GM12892 (cell line): ENCODE measurements around the gene ABL1.

Experiments used
- DNase-seq: peaks from one replicate; pipeline ENCODE4 v3.0.0; 2011; ENCODE audit not compliant: insufficient read length
- FAIRE-seq: peaks from 2 replicates; lab custom pipeline; 2011; peaks lifted over from hg19 to GRCh38; lab: Jason Lieb, UNC
- POLR2A ChIP-seq: IDR thresholded peaks from 2 replicates; pipeline ENCODE4 v1.6.1; 2011; ENCODE audit warnings: low read depth, low read length, control low read depth
- POLR2AphosphoS5 ChIP-seq: IDR thresholded peaks from 2 replicates; pipeline ENCODE4 v1.6.1; 2011; ENCODE audit warnings: low read depth, low read length, control low read depth
- TAF1 ChIP-seq: IDR thresholded peaks from 2 replicates; pipeline ENCODE4 v1.6.1; 2011; ENCODE audit warnings: low read depth, mild to moderate bottlenecking, control low read depth, low read length, borderline replicate concordance

ABL1 gene

DNA sequence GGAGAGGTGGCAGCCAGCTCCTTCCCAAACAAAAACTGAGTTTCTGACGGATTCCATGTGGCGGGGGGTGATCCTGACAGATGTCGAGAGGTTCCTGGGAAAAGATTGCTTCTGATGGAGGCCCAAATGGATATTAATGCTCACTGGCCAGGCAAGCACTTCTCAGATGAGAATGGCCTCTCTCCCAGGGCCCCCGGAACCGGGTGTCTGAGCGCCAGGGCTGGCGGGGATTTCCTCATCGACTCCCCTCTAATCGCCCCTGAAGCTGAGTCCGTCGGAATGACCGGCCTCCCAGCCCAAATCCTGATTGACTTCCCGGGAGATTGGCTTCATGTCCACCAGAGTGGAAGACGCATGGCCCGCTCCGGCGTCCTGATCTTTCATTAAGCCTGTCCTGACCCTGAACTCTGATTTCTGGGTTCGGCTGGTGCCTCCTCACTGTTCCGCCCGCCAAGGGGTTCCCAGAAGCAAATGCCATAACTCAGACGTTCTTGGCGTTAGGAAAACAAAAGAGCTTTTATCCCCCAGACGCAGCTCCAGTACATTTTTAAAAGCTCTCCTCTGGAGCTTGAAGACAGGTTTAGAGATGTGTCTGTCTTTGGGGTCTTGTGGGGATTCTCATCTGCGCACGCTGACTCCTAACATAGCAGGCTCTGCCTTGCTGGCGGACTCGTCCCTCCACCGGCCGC lies 86.4 kb downstream of the ABL1 start:
- no peak for FAIRE-seq

DNA sequence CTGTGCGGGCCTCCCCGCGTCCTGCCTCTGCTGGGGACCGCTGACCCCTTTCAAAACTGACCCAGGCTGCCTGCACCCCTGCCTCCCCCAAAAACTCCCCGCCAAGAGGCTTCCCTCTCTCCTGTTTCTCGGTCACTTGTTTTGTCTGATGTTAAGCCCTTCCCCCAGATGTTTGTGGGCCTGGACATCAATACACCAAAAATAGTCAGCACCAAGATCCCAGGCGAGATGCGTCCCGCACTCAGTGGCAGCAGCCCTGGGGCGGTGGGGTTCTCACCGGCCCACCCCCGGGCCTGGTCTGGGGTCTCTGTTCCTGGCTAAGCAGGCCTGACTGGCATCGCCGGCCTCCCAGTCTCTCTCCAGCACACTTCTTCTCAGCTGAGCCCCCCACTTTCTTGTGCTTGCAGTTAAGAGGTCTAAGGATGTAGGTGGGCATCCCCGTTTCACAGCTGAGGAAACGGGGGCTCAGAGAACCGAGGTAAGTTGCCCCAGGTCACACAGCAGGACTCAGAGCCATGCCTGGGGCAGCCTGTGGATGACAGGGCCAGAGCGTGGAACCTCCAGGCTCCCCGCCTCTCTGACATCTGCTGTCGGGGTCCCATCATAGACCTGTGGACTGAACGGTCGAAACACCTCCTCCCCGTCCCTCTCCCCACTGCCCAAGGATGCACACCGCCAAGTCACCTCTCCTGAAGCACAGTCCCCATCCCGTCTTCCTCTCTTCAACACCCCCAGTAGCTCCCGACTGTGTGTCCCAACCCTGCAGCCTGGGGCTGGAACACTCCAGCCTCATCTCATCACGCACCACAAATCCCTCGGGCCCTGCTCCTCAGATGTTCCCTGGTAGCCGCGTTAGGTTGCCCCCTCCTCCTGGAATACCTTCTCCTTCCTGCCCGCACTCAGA lies 87.2 kb downstream of the ABL1 start:
- TF ChIP-seq POLR2AphosphoS5 (no peak), POLR2A (no peak), TAF1 (no peak)
- FAIRE-seq (no peak), DNase-seq (no peak)

More for the DNA sequence above, 86.4 kb downstream of the ABL1 start:
- DNase-seq = no peak
- TF ChIP-seq POLR2AphosphoS5 = no peak
- TF ChIP-seq POLR2A = no peak
- no peak for TF ChIP-seq TAF1

DNA sequence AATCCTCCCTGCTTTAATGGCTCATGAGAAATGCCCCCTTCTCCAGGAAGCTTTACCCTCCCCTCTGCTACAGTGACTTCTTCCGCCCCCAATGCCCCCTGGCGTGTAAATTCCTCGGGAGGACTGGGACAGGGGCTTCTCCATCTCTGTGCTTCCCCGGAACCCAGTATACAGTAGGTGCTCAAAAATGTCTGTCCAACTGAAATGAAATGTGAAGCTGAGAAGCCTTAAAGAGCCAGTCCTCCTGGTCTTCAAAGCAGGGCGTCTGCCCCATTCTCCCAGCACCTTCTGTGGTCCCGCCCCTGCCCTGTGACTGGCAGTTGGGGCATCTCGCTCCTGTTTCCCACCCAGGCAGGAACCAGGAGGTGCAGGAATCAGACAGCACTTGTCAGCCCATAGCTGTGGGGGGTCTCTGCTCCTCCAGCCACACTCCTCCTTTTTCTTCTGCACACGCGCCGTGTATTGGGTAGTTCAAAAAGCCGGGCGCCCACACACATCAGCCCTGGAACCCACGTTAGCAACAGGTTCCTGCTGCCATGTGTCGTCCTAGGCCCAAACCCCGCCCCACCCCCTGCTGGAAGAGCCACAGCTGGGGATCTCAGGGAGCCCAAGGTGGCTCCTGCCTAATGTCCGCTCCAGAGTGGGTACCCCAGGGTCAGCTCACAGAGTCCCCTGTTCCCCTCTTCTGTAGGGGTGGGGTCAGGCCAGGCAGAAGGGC lies 88.0 kb downstream of the ABL1 start:
- no peak for FAIRE-seq
- no peak for DNase-seq
- TF ChIP-seq POLR2A = no peak
- TF ChIP-seq TAF1 = no peak
- TF ChIP-seq POLR2AphosphoS5 = no peak

DNA sequence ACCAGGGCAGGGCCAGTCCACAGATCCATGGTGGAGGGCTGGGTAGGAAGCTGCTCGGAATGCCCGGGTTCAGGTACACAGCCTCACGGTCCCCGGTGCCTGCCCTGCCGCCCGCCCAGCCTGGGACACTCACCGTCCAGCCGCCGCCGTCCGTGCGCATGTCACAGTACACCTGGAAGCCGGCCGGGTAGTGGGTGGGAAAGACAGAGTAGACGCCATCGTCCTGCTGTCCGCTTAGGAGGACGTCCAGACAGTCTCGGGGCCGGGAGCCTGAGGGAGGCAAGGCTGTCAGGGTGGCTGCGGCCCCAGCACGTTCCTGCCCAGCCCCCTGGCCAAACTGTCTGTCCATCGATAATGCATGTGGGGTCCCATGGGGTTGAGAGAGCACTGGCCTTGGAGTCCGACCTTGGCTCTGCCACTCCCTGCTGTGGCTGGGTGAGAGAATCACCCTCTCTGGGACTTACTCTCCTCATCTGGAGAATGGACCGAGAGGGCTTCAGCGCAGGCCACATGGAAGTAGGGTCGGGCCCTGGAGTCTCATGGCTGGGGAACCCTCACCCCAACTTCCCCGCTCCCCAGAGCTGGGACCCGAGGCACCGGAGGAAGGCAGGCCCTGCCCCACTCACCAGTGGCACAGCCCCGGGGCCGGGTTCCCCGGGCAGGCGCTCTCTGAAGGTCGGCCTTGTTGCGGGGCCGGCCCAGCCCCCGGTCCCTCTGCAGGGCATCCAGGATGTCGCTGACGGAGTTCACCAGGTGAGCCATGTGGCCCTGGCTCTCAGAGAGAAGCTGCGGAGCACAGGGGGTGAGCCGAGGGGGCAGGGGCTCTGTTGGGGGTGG lies 88.8 kb downstream of the ABL1 start:
- TF ChIP-seq TAF1 (no peak), POLR2A (no peak), POLR2AphosphoS5 (no peak)
- no peak for DNase-seq
- no peak for FAIRE-seq

DNA sequence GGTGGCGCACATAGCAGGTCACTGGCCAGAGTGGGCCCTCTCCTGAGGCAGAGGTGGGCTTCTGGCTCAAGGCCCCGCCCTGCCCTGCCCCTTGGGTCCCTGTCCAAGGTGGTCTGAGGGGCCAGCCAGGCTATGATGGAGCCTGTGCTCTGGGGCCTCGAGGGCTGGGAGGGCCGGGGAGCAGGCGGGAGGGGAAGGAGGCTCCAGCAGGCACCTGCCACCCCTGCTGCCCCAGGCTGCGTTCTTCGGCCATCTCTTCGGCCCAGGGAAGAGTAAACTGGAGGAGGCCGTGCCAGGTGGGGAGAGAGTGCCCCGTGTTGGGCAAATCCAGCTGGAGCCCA lies 89.4 kb downstream of the ABL1 start:
- TF ChIP-seq TAF1 (no peak), POLR2AphosphoS5 (no peak), POLR2A (no peak)
- FAIRE-seq = no peak
- no peak for DNase-seq

DNA sequence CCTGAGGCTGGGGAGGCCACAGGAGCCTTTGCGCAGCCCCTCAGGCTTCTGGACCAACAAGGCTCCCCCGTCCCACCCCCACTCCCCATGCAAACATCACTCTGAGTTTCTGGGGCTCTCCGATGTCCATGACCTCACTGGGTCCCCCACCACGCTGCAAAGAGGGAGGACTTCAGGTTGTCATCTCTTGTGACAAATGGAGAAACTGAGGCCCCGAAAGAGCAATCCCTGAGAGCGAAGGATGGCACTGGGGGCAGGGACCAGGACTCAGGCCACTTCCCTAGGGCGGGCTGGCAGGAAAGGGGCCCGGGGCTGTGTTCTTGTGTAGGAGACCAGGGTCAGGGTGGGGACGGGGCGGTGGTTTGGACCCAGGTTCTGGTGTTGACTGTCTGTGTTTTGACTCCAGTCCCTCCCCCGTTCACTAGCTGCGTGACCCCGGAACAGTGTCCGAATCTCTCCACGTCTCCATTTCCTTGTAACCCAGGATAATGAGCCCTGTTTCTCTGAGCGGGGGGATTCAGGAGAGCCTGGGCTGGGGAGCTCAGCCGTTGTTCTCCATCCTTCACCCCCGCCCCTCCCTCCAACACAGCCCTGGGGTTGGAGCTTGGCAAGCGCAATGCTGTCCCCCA lies 90.1 kb downstream of the ABL1 start:
- no peak for TF ChIP-seq POLR2AphosphoS5
- no peak for TF ChIP-seq TAF1
- TF ChIP-seq POLR2A = no peak
- DNase-seq (no peak), FAIRE-seq (no peak)

DNA sequence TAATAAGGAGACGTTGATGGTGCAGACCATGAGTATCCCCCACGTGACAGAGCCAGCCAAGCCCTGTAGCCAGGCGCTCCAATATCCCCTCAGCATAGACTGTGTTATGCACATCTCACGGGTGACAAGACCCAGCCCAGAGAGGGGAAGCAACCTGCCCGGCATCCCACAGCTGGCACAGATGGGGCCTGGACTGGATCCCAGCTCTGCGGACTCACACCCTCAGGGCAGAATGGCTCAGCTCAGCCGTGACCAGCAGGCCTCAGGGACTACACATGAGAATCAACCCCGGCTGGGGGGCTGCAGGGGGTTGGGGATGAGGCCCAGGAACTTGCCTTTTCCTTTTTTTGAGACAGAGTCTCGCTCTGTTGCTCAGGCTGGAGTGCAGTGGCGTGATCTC lies 92.3 kb downstream of the ABL1 start:
- no peak for FAIRE-seq
- no peak for TF ChIP-seq POLR2A
- no peak for TF ChIP-seq POLR2AphosphoS5
- TF ChIP-seq TAF1 = no peak
- DNase-seq = no peak

DNA sequence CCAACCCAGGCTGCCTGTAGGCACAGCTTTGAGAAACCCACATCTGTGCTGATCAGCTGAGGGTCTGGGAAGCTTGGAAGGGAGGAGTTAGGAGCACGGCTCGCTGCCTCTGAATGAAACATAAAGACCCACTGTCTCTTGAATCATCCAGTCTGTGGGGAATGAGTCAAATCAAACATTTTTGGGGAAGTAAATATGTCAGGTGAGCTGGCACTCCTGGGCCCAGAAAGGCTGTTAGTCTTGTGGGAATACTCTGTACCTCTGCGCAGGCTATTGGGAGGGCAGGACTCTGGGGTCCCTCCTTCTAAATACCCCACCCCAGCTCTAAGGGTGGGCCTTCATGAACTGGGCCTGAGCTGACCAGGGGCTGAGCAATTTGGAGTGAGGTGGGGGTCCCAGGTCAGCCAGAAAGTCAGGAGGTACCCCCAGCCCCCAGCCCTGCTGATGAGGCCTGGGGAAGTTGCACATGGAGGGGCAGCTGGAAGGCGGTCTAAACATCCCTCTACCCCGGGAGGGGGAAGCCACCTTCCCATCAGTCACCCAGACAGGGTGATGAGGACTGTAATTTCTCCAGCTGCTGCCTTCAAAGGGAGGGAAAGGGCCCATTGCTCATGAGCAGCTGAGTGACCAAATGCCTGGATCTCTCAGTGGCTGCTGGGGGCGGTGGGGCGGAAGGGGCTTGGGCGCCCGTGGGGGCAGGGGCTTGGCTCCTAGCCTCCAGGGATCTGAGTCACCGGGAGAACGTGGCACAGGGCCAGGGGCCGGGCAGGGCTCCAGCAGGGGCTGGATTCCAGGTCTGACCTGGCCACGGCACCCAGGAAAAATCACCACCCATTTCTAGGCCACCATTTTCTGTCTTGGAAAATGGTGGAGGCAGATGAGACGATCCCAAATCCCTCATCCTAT lies 93.2 kb downstream of the ABL1 start:
- DNase-seq (peak; percentile 57), FAIRE-seq (no peak)
- no peak for TF ChIP-seq POLR2A
- TF ChIP-seq TAF1 = no peak
- TF ChIP-seq POLR2AphosphoS5 = no peak

DNA sequence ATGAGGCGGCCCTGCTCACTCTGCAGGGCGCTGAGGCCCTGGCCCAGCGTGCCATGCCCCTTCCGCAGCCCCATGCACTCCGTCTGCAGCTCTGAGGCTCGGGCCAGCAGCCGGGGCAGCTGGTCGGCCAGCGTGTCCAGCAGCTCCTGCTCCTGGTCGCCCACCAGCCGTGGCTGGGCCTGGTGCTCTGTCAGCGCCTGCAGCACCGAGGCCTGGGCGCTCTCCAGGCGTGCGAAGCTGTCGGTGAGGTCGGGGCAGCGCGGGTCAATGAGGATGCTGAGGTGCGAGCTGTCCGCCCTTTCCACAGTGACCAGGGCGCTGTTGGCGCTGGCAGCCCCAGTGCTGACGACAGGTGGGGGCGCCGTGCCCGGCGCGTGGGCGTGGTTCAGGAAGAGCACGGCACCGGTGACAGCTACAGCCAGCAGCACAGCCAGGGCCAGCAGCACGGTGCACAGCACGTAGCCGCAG lies 94.6 kb downstream of the ABL1 start:
- no peak for FAIRE-seq
- DNase-seq = no peak
- TF ChIP-seq POLR2AphosphoS5 = no peak
- no peak for TF ChIP-seq TAF1
- TF ChIP-seq POLR2A = no peak

DNA sequence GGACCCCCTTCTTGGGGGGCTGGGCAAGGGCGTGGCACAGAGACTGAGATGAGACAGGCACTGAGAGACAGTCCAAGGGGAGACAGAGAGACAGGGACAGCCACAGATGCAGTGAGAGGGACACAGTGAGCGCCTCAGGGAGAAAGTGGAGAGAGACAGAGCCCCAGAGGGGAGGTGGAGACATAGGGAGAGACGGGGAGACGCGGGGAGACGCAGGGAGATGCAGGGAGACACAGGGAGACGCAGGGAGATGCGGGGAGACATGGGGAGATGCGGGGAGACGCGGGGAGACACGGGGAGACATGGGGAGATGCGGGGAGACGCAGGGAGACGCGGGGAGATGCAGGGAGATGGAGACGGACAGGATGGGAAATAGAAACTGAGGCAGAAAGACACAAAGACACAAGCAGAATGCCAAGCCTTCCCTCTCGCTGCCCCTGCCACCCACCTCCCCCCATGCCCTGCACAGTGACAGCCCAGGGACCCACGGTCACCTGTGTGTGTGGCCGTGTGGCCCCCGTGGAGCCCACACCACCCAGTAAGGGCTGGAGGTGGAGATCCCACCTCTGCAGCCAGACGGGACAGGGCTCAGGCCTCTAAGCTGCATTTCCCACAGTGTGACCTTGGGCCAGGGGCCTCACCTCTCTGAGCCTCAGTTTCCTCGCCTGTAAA lies 95.2 kb downstream of the ABL1 start:
- FAIRE-seq (no peak), DNase-seq (no peak)
- TF ChIP-seq TAF1 (no peak), POLR2AphosphoS5 (no peak), POLR2A (no peak)
